Endothelial cell of umbilical vein (primary cell): ENCODE data around the gene EIF2D.

ENCODE experiments used
- CTCF ChIP-seq, 2 donors: IDR thresholded peaks; 1 replicate in 1 of 2; 2 replicates in 1 of 2; pipeline ENCODE4 v1.5.1; 2011; ENCODE audit warnings: low read length in 2 of 2, mild to moderate bottlenecking in 2 of 2, moderate library complexity in 2 of 2, control low read depth in 1 of 2, inconsistent platforms in 1 of 2, low read depth in 1 of 2; ENCODE audit not compliant: insufficient read depth in 1 of 2; ENCODE audit errors: extremely low read depth in 1 of 2
- GATA2 ChIP-seq: IDR thresholded peaks from 2 replicates; pipeline ENCODE4 v1.7.0; 2011; ENCODE audit warnings: low read depth, mild to moderate bottlenecking, moderate library complexity, mixed read lengths, low read length; ENCODE audit not compliant: insufficient read length, insufficient read depth
- JUN ChIP-seq: IDR thresholded peaks from 2 replicates; pipeline ENCODE4 v1.6.1; 2011; ENCODE audit warnings: borderline replicate concordance, low read depth; ENCODE audit not compliant: insufficient read length, insufficient read depth
- MAX ChIP-seq: IDR thresholded peaks from 2 replicates; pipeline ENCODE4 v1.6.1; 2011; ENCODE audit not compliant: insufficient read depth, insufficient read length
- MYC ChIP-seq: IDR thresholded peaks from one replicate; pipeline ENCODE4 v1.6.1; 2011; ENCODE audit warnings: mild to moderate bottlenecking, low read depth, low read length
- POLR2A ChIP-seq: IDR thresholded peaks from 2 replicates; pipeline ENCODE4 v1.6.1; 2012; ENCODE audit warnings: low read depth, mild to moderate bottlenecking, control low read depth, low read length
- POLR2AphosphoS5 ChIP-seq: IDR thresholded peaks from 2 replicates; pipeline ENCODE4 v1.6.1; 2012; ENCODE audit warnings: low read depth, mild to moderate bottlenecking, control low read depth, low read length, moderate library complexity; ENCODE audit not compliant: insufficient read depth

DNA sequence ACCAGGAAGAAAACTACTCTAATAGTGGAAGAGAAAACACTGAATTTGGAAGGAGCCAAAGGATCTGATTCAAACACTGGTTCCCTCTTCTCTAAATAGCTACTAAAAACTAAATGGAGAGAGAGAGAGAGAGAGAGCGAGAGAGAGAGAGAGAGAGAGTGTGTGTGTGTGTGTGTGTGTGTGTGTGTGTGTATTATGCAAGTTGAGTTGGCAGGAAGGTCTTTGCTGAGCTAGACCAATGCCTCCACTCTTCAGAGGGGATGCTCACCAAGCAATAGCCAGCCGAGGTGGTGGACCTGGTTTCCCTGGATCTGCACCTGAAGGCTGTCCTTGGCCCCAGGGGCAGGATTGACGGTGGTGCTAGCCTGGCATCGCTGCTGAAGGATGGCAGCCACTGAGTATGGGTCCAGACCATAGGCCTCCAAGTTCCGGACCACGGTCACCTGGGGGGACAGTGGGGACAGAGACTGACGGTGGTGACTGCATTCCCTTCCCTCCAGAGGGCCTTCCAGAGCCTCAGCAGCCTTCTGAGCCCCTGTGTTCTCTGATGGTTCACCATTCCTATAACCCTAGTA lies 18.8 kb downstream of the EIF2D start:
- TF ChIP-seq POLR2A (no peak), CTCF (IDR thresholded peaks at IDR 0.05; ENCODE audit: extremely low read depth in 1 of 2, insufficient read depth in 1 of 2, low read depth in 1 of 2, low read length in 2 of 2) (no peak), POLR2AphosphoS5 (no peak), MAX (no peak), GATA2 (no peak), JUN (no peak), MYC (no peak)
